Stimulated activated CD4-positive, alpha-beta T cell treated with anti-CD3 and anti-CD28 coated beads, Interleukin-15, amount 100 ng/mL, for 1 hour (primary cell): ENCODE measurements around the gene GPR160.
"Not testable (repeated sequence)": the region's sequence is repeated elsewhere in the genome, so short reads cannot be mapped to it uniquely, and the experiment has no call there.

ENCODE experiments used
- DNase-seq, 2 donors: peaks; one replicate each; pipeline ENCODE4 v3.0.0-alpha.2; 2020; ENCODE audit warnings: low read depth in 1 of 2, low spot score in 1 of 2

Gene GPR160

DNA sequence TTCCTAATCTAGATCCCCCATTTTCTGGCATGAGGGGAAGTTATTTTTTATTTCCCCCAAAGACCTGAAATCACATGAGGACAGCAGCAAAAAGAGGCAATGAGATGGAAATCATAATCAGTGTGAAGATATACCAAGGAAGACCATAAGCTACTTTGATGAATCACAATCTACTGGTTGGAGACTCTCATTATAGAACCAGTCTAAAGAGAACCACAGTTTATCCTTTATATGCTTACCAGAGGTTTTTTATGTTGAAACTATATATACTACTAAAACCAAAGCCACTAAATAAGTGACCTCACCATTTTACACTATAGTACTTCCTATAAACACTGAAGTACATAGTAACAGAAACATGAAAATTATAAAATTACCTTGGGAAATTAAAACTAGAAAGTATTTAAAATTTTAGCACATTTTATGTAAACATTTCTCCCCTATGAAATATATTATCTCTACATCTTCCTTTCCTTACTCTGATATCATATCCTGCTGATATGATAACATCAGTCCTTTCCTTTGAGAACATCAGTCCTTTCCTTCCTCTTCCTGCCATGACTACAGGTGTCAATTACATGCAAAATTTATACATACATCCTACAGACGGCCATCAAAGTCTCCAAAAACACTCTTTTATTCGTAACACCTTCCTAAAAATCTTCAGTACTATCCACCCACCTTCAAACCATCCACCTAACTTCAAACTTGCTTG lies 71.9 kb downstream of the GPR160 start:
- no peak for DNase-seq

DNA sequence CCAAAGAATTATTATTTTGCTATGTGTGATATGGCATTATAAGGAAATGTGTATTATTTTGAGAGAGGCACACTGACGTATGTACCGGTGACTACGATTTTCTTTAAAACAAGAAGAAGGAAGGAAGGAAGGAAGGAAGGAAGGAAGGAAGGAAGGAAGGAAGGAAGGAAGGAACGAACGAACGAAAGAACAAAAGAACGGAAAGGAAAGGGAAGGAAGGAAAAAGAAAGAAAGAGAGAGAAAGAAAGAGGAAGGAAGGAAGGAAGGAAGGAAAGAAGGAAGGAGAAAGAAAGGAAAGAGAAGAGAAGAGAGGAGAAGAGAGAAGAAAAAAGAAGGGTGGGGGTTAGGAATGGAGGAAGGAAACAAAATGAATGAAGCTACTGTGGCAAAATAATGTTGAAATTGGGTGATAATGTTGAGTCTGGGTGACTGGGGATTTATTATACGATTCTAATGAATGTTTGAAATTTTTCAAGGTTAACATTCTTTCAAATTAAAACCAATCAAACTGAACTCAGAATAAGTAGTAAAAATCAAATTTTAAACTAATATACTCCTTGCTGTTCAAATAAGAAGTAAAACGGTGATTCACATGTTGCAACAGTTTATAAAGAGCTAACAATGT lies 73.5 kb downstream of the GPR160 start:
- DNase-seq, result no peak

DNA sequence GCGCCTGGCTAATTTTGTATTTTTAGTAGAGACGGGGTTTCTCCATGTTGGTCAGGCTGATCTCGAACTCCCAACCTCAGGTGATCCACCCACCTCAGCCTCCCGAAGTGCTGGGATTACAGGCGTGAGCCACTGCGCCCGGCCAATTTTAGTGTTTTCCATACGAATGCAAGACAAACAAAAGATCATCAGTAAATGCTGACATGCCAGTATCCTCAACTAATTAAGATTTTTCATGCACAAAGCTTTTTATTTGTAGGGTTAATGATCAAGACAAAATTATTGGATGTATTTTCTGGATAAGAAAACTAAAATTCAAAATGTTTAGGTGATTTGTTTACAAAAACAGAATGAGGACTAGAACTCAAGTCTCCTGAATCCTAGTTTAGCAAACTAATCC lies 76.4 kb downstream of the GPR160 start:
- not testable (repeated sequence) for DNase-seq

DNA sequence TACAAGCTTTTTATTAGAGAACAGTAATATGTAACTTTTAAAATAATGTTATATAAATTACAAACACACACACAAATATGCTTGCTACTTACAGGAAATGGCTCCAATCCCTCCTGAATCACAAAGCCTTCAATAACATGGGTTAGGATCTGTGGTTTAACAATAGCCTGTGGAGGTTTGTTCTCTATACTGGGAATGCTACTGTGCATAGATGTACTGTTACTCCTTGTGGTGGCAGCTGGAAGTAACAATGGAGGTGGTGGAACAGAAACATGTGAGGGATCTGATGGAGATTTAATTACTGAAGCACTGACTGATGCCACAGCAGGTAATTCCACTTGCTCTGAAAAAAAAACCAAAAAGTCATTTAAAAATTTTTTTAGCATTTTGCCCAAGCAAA lies 79.3 kb downstream of the GPR160 start:
- no peak for DNase-seq

DNA sequence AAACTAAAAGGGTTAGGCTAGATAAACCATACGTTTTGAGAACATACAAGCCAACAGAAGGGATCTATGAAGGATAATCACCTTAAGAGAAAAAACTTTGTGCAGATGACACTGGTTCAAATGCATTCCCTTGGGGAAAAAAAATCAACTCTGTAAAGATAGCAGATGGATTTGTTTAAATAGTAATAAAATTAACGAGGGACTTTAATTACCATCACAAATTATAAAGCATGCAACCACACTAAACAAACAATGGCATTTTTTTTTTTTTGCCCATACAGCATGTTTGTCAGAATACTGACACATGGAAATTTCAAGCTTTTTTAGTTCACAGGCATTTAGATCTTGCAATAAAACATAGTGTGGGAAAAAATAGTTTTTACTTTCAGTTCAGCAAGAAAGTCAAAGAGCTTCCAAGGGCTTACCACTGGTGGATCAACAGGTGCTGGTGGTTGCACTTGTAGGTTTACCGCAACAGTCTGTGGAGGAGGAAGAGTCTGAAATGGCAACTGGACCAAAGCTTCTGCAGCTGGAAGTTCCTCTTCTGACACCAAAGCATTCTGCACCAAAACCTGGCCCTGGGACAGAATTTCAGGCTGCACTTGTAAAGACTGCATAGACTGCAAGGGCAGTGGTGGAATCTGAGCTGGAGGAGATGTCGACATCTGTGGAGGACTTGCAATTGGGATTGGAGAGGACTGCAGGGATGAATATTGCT lies 90.6 kb downstream of the GPR160 start:
- DNase-seq, result no peak

DNA sequence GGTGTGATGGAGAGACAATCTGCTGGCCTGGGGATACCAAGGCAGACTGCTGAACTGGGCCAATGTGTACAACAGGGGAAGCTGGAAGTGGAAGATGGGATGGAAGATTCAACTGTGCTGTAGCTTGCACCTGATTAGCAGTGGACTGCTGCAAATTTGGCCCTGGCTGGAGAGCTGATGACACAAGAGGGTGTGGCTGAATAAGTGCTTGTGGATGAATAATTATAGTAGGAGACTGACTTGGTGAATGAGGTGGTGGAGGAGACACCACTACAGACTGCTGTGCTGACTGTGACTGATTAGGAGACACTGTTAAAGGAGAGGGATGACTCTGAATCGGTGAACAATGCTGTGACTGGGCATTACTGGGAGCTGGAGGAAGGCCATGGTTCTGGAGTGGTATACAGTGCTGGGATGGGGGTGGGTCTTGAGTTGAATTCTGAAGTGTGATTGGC lies 91.2 kb downstream of the GPR160 start:
- DNase-seq, result no peak

DNA sequence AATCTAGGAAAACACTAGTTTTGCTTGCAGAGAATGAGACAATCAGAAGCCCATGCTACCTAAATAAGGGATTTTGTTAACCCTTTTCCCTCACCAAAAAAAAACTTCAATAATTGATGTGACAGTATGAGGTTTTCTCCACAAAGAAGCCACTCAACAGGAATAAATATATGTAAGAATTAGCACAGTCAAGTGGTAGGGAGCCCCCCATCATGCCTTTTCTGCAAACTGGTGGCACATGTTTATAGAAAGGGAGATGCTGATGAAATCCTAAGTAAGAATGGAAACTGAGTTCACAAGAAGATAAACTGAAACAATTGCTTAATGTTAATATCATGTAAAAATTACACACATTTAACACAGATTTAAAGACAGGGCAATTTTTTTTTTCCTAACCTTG lies 92.7 kb downstream of the GPR160 start:
- no peak for DNase-seq

DNA sequence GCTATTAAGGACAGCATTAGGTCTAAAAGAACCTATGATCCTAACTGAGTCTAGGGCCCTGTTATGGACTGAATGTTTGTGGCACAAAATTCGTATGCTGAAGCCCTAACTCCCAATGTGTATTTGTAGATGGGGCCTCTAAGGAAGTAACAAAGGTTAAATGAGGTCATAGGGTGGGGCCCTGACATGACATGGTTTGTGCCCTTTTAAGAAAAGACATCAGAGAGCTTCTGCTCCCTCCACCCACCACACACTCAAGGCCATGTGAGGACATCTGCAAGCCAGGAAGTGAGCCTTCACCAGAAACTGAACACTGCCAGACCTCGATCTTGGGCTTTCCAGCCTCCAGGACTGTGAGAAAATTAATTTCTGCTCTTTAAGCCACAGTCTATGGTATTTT lies 94.5 kb downstream of the GPR160 start:
- DNase-seq, result no peak
